Measurements from ENCODE around the gene CFAP20DC. TPM values are rescaled to one million over a fixed set of nuclear protein-coding genes. Genes with fewer than 3 reads are reported as not detected.
A peak's percentile ranks its signal among the peaks of the same experiment; 100 is the strongest.
"Not testable (repeated sequence)": the region's sequence is repeated elsewhere in the genome, so short reads cannot be mapped to it uniquely, and the experiment has no call there.

Gene CFAP20DC
- total and polyA plus RNA-seq, 8 donors: 1.2 to 7.7 (median 5.4) TPM

DNA sequence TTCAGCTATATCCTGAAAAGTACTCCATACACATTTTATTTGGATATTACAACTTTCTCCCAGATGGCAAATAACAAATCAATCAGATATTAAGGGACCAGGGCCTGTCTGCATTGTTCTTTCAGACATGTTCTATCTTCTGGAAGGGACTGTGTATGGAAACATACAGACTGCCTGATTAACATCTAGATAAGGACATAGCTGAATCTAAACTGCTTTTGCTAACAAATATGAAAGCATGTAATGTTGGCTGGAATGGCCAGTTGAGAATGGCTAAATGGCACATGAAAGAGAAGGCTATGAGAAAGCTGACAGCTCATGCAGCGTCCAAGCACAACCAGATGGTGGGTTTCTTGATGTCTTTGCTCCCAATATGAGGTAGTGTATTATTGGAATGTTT is 149.4 kb downstream of the CFAP20DC start:
- ATAC-seq: no peak

DNA sequence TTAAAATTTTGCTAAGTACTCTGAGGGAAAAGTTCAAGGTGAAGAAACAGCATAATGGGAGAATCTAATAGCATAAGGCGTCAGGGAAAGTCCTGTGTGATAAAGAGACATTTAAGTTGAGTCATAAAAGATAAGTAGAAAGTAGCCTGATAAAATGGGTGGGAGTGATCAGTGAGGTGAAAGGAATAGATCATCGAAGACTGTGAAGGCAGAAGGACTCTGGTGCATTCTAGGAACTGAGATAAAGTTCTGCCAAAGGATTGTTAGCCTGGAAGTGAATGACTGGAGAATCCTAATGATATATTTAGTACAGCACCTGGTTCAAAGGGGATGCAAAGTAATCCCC is 149.9 kb downstream of the CFAP20DC start:
- no peaks in the 10 kb centered on the region for H3K27me3 ChIP-seq
- H3K9me3 ChIP-seq: peaks cover 0 to 22% of the 10 kb centered on the region in 2 donors
- peaks cover 0 to 12% of the 10 kb centered on the region in 2 donors for H3K4me1 ChIP-seq
- H3K4me3 ChIP-seq: no peak overlapping the region
- H3K36me3 ChIP-seq: no peaks in the 10 kb centered on the region
- ATAC-seq (no peak), DNase-seq (no peak)
- TF ChIP-seq, protein P1, sequence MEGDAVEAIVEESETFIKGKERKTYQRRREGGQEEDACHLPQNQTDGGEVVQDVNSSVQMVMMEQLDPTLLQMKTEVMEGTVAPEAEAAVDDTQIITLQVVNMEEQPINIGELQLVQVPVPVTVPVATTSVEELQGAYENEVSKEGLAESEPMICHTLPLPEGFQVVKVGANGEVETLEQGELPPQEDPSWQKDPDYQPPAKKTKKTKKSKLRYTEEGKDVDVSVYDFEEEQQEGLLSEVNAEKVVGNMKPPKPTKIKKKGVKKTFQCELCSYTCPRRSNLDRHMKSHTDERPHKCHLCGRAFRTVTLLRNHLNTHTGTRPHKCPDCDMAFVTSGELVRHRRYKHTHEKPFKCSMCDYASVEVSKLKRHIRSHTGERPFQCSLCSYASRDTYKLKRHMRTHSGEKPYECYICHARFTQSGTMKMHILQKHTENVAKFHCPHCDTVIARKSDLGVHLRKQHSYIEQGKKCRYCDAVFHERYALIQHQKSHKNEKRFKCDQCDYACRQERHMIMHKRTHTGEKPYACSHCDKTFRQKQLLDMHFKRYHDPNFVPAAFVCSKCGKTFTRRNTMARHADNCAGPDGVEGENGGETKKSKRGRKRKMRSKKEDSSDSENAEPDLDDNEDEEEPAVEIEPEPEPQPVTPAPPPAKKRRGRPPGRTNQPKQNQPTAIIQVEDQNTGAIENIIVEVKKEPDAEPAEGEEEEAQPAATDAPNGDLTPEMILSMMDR (IDR thresholded peaks at IDR 0.05): no peak
- intact Hi-C loops (cut with DNase I): no loop called here
- H3K27ac ChIP-seq: peak overlapping the region in 1 of 2 donors; percentile 51

More for the DNA sequence above, 149.4 kb downstream of the CFAP20DC start:
- Histone ChIP-seq H3K4me1 (peaks cover 0 to 12% of the 10 kb centered on the region in 2 donors), H3K36me3 (no peaks in the 10 kb centered on the region), H3K4me3 (no peak overlapping the region), H3K27ac (peak overlapping the region in 1 of 2 donors; percentile 51), H3K9me3 (peaks cover 0 to 18% of the 10 kb centered on the region in 2 donors), H3K27me3 (no peaks in the 10 kb centered on the region)
- TF ChIP-seq, protein P1 (IDR thresholded peaks at IDR 0.05): no peak
- intact Hi-C loops (cut with DNase I): no loop called here
- no peak for DNase-seq

DNA sequence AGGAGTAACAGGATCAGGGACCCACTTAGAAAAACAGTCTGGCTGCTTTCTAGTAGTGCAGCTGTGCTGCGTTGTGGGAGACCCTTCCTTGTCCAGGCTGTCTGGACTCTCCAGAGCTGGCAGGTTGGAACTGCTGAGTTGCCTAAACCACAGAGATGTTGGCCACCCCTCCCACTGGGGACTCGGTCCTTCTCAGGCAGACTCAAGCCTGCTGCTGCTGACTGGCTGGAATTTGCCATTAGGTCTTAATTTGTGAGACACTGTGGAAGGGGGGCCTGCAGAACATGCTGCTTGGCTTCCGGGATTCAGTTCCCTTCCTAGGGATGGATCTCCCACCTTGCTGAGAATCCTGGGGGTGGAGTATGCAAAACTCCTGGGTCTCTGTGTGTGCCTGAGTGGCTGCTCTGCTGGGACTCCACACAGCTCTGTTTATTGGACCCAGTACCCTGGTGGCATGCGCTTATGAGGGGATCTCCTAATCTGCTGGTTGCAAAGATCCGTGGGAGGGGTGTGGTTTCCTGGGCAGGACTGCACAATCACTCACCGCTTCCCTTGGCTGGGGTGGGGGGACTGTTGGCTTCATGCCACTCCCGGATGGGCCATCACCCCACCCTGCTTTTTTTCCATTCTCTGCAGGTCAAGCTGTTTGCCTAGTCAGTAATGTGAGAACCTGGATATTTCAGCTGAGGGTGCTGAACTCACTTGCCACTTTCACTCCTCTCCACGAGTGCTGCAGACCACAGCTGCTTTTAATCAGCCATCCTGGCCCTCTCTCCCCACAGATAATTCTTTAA is 150.5 kb downstream of the CFAP20DC start:
- Histone ChIP-seq H3K4me3 (no peak overlapping the region), H3K27me3 (no peaks in the 10 kb centered on the region), H3K27ac (peak overlapping the region; percentile 13 to 66), H3K4me1 (peaks cover 0 to 12% of the 10 kb centered on the region in 2 donors), H3K9me3 (peaks cover 0 to 28% of the 10 kb centered on the region in 2 donors), H3K36me3 (no peaks in the 10 kb centered on the region)
- ATAC-seq (peak; percentile 64), DNase-seq (peak in 3 of 4 donors; percentile 29 to 47 (median 34))
- intact Hi-C loops (cut with DNase I): no loop called here
- TF ChIP-seq, protein P1 (IDR thresholded peaks at IDR 0.05): no peak

DNA sequence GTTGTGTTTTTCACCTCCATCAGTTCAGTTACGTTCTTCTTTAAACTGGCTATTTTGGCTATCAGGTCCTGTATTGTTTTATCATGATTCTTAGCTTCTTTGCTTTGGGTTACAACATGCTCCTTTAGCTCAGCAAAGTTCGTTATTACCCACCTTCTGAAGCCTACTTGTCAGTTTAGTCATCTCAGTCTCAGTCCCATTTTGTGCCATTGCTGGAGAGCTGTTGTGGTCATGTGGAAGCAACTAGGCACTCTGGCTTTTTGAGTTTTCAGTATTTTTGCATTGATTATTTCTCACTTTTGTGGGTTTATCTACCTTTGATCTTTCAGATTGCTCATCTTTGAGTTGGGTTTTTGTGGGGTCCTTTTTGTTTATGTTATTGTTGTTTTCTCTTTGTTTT is 151.3 kb downstream of the CFAP20DC start:
- no peaks in the 10 kb centered on the region for H3K36me3 ChIP-seq

DNA sequence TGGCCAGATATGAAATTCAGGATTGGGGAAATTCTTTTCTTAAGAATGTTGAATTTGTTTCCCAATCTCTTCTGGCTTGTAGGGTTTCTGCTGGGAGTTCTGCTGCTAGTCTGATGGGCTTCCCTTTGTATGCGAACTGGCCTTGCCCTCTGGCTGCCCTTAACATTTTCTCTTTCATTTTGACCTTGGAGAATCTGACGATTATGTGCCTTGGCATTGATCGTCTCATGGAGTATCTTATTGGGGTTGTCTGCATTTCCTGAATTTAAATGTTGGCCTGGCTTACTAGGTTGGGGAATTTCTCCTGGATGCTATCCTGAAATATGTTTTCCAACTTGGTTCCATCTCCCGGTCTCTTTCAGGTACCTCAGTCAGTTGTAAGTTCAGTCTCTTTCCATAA is 152.2 kb downstream of the CFAP20DC start:
- TF ChIP-seq, protein P1 (IDR thresholded peaks at IDR 0.05): no peak
- peak overlapping the region in 1 of 2 donors; percentile 14 for H3K27ac ChIP-seq
- DNase-seq (no peak), ATAC-seq (no peak)
- H3K27me3 ChIP-seq: no peaks in the 10 kb centered on the region
- H3K9me3 ChIP-seq: peaks cover 0 to 20% of the 10 kb centered on the region in 2 donors
- H3K36me3 ChIP-seq: no peaks in the 10 kb centered on the region
- peaks cover 0 to 12% of the 10 kb centered on the region in 2 donors for H3K4me1 ChIP-seq
- no peak overlapping the region for H3K4me3 ChIP-seq
- intact Hi-C loops (cut with DNase I): no loop called here

More for the DNA sequence above, 151.3 kb downstream of the CFAP20DC start:
- intact Hi-C loops (cut with DNase I): no loop called here
- Histone ChIP-seq H3K4me1 (peaks cover 0 to 12% of the 10 kb centered on the region in 2 donors), H3K27ac (peak overlapping the region in 1 of 2 donors; percentile 66), H3K27me3 (no peaks in the 10 kb centered on the region), H3K9me3 (peaks cover 0 to 25% of the 10 kb centered on the region in 2 donors), H3K4me3 (no peak overlapping the region)
- TF ChIP-seq, protein P1 (IDR thresholded peaks at IDR 0.05): no peak
- DNase-seq: no peak
- no peak for ATAC-seq

DNA sequence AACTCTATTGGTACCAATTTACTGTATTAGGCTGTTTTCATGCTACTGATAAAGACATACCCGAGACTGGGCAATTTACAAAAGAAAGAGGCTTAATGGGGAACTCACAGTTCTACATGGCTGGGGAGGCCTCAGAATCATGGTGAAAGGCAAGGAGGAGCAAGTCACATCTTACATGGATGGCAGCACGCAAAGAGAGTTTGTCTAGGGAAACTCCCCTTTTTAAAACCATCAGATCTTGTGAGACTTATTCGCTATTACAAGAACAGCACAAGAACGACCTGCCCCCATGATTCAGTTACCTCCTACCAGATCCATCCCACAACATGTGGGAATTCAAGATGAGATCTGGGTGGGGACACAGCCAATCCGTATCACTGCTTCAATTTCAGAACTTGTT is 154.1 kb downstream of the CFAP20DC start:
- H3K27ac ChIP-seq; DNase-seq; H3K36me3 ChIP-seq; intact Hi-C loops (cut with DNase I); H3K27me3 ChIP-seq; ATAC-seq; H3K4me3 ChIP-seq: not testable (repeated sequence)
- H3K9me3 ChIP-seq: peaks cover 0 to 20% of the 10 kb centered on the region in 2 donors
- H3K4me1 ChIP-seq: peaks cover 0 to 12% of the 10 kb centered on the region in 2 donors

DNA sequence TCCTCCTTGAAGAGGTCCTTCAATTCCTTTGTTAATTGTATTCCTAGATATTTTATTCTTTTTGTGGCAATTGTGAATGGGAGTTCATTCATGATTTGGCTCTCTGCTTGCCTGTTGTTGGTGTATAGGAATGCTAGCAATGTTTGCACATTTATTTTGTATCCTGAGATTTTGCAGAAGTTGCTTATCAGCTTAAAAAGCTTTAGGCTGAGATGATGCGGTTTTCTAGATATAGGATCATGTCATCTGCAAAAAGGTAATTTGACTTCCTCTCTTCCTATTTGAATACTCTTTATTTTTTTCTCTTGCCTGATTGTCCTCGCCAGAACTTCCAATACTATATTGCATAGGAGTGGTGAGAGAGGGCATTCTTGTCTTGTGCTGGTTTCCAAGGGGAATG is 157.3 kb downstream of the CFAP20DC start:
- H3K4me3 ChIP-seq; H3K4me1 ChIP-seq; H3K36me3 ChIP-seq; H3K27ac ChIP-seq; H3K27me3 ChIP-seq; DNase-seq; intact Hi-C loops (cut with DNase I); ATAC-seq: not testable (repeated sequence)
- peaks cover 0 to 20% of the 10 kb centered on the region in 2 donors for H3K9me3 ChIP-seq

Measured in left lung (tissue), 10 donors.